Neuronal stem cell (in vitro differentiated cells): ENCODE results near the gene OCA2.

Experiments
- DNase-seq: peaks from one replicate; pipeline ENCODE4 v3.0.0-alpha.2; 2013; ENCODE audit warnings: low spot score
- H2AFZ ChIP-seq: one replicate; pipeline ENCODE4 v1.6.1; 2013; ENCODE audit warnings: mild to moderate bottlenecking, low read length, inconsistent platforms
- H2AK5ac ChIP-seq: 2 replicates; pipeline ENCODE4 v1.6.1; 2013; ENCODE audit warnings: low read depth, mild to moderate bottlenecking, inconsistent platforms, low read length, moderate library complexity, mixed read lengths
- H2BK120ac ChIP-seq: 2 replicates; pipeline ENCODE4 v1.6.1; 2013; ENCODE audit warnings: low read depth, mild to moderate bottlenecking, inconsistent platforms, low read length, moderate library complexity, mixed read lengths
- H2BK12ac ChIP-seq: one replicate; pipeline ENCODE4 v1.6.1; 2013; ENCODE audit warnings: low read length, inconsistent platforms
- H2BK15ac ChIP-seq: 2 replicates; pipeline ENCODE4 v1.6.1; 2013; ENCODE audit warnings: mild to moderate bottlenecking, low read length, inconsistent platforms, mixed read lengths
- H2BK5ac ChIP-seq: one replicate; pipeline ENCODE4 v1.6.1; 2013; ENCODE audit warnings: inconsistent platforms, mild to moderate bottlenecking, low read length, moderate library complexity
- H3K14ac ChIP-seq: one replicate; pipeline ENCODE4 v1.6.1; 2013; ENCODE audit warnings: low read length, inconsistent platforms
- H3K18ac ChIP-seq: 2 replicates; pipeline ENCODE4 v1.6.1; 2013; ENCODE audit warnings: low read length, inconsistent platforms
- H3K23ac ChIP-seq: 2 replicates; pipeline ENCODE4 v1.6.1; 2013; ENCODE audit warnings: low read depth, mild to moderate bottlenecking, mixed read lengths, low read length, inconsistent platforms; ENCODE audit not compliant: poor library complexity
- H3K27ac ChIP-seq: replicated peaks from 3 replicates; pipeline ENCODE4 v1.5.1; 2013; ENCODE audit warnings: low read length, inconsistent platforms
- H3K27me3 ChIP-seq, 3 experiments: 2 replicates each; pipeline ENCODE4 v1.6.1; 2013; ENCODE audit warnings: low read length in 3 of 3, mild to moderate bottlenecking in 2 of 3, inconsistent platforms in 1 of 3, low read depth in 1 of 3, mixed read lengths in 1 of 3, moderate library complexity in 1 of 3; ENCODE audit not compliant: control insufficient read depth in 3 of 3, insufficient read depth in 3 of 3
- H3K36me3 ChIP-seq, 2 donors: replicated peaks in 1 of 2; 2 replicates each; pipeline ENCODE4 v1.6.1; 2013; ENCODE audit warnings: low read length in 2 of 2; ENCODE audit not compliant: control insufficient read depth in 2 of 2, insufficient read depth in 2 of 2
- H3K4ac ChIP-seq: 2 replicates; pipeline ENCODE4 v1.6.1; 2013; ENCODE audit warnings: inconsistent platforms, mild to moderate bottlenecking, low read length, moderate library complexity
- H3K4me1 ChIP-seq, 2 donors: 1 replicate in 1 of 2; 2 replicates in 1 of 2; pipeline ENCODE4 v1.6.1; 2013; ENCODE audit warnings: low read length in 2 of 2, low read depth in 1 of 2; ENCODE audit not compliant: control insufficient read depth in 2 of 2, insufficient read depth in 1 of 2
- H3K4me2 ChIP-seq: one replicate; pipeline ENCODE4 v1.6.1; 2013; ENCODE audit warnings: mild to moderate bottlenecking, low read length, inconsistent platforms; ENCODE audit not compliant: insufficient read depth, poor library complexity, severe bottlenecking
- H3K4me3 ChIP-seq, 2 donors: 2 replicates each; pipeline ENCODE4 v1.5.1; 2013; ENCODE audit warnings: low read length in 2 of 2, mild to moderate bottlenecking in 2 of 2, inconsistent platforms in 1 of 2, moderate library complexity in 1 of 2
- H3K79me1 ChIP-seq: one replicate; pipeline ENCODE4 v1.6.1; 2013; ENCODE audit warnings: low read depth, mild to moderate bottlenecking, inconsistent platforms, low read length, moderate library complexity
- H3K9ac ChIP-seq: one replicate; pipeline ENCODE4 v1.6.1; 2013; ENCODE audit warnings: mild to moderate bottlenecking, low read depth, low read length, inconsistent platforms; ENCODE audit not compliant: poor library complexity
- H3K9me3 ChIP-seq, 2 donors: replicated peaks in 1 of 2; 2 replicates each; pipeline versions ENCODE3 to v1.6.1; 2013; ENCODE audit warnings: low read length in 2 of 2, mild to moderate bottlenecking in 2 of 2, inconsistent platforms in 1 of 2, low read depth in 1 of 2, mixed read lengths in 1 of 2, moderate library complexity in 1 of 2; ENCODE audit not compliant: control insufficient read depth in 2 of 2, insufficient read depth in 1 of 2
- H4K8ac ChIP-seq: one replicate; pipeline ENCODE4 v1.6.1; 2013; ENCODE audit warnings: low read depth, mild to moderate bottlenecking, inconsistent platforms, low read length, moderate library complexity
- H4K91ac ChIP-seq: one replicate; pipeline ENCODE4 v1.6.1; 2013; ENCODE audit warnings: low read length, low read depth, mild to moderate bottlenecking, inconsistent platforms; ENCODE audit not compliant: poor library complexity
- WGBS, 2 donors: extraction: QIAGEN DNeasy Blood & Tissue Kit; methylation state at CpG; one replicate each; pipeline ENCODE4 v1.1.7; 2013; ENCODE audit warnings: missing lambda C conversion rate in 2 of 2, mixed read lengths in 1 of 2; ENCODE audit not compliant: insufficient read length in 2 of 2, insufficient replicate concordance in 1 of 2; ENCODE audit errors: extremely low coverage in 2 of 2; 5-methylcytosine and 5-hydroxymethylcytosine counted together

The OCA2 gene

DNA sequence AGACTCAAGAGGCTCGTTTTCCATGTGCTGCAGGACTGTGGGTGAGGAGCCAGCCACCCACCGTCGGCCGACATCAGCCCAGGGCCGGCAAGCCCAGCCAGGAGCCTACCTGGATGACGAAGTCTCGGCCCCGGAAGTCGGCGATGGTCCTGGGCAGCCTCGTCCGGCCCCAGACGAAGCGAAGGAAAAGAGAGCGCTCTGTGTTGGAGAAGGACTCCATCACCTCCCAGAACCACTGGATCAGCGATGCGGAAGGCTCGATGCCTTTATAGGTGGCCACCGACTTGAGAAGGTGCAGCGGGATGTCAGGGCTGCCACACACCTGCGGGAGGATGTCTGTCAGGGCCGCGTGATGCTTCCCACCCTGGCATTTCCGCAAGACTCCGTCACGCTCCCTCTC is 13.8 kb upstream of the OCA2 start:
- H3K36me3 ChIP-seq: peaks cover 53 to 80% of the 10 kb centered on the region in 2 donors
- H2BK5ac ChIP-seq: no peak overlapping the region
- no peak overlapping the region for H3K23ac ChIP-seq
- no peak overlapping the region for H3K14ac ChIP-seq
- H3K9ac ChIP-seq: no peak overlapping the region
- no peak overlapping the region for H2BK15ac ChIP-seq
- H4K8ac ChIP-seq: no peak overlapping the region
- peaks cover 0 to 5% of the 10 kb centered on the region in 2 donors for H3K9me3 ChIP-seq
- no peak overlapping the region for H3K4ac ChIP-seq
- no peak overlapping the region for H3K27ac ChIP-seq
- WGBS, 2 donors: no CpG with 5 or more reads among the region's 26 CpGs
- no peak overlapping the region for H3K18ac ChIP-seq
- no peak overlapping the region for H4K91ac ChIP-seq
- no peaks in the 10 kb centered on the region for H3K27me3 ChIP-seq
- H2AK5ac ChIP-seq: no peak overlapping the region
- no peak overlapping the region for H2BK120ac ChIP-seq
- no peak overlapping the region for H3K4me3 ChIP-seq
- no peak overlapping the region for H2AFZ ChIP-seq
- no peak overlapping the region for H3K4me2 ChIP-seq
- H3K4me1 ChIP-seq: no peaks in the 10 kb centered on the region
- DNase-seq: no peak
- H2BK12ac ChIP-seq: no peak overlapping the region
- peaks cover 3% of the 10 kb centered on the region for H3K79me1 ChIP-seq

- no peak overlapping the region for H2BK5ac ChIP-seq
- H3K4me2 ChIP-seq: no peak overlapping the region
- peak overlapping the region; percentile 25 for H3K23ac ChIP-seq
- no peak for DNase-seq
- H2AFZ ChIP-seq: no peak overlapping the region
- H3K4me1 ChIP-seq: no peaks in the 10 kb centered on the region
- no peak overlapping the region for H2BK12ac ChIP-seq
- H3K4ac ChIP-seq: no peak overlapping the region
- peaks cover 3% of the 10 kb centered on the region for H3K79me1 ChIP-seq
- no peaks in the 10 kb centered on the region for H3K27me3 ChIP-seq
- no CpG with 5 or more reads among the region's 20 CpGs for WGBS, 2 donors
- H3K18ac ChIP-seq: no peak overlapping the region
- no peak overlapping the region for H2BK15ac ChIP-seq
- H4K8ac ChIP-seq: no peak overlapping the region
- no peak overlapping the region for H3K27ac ChIP-seq
- H3K9me3 ChIP-seq: peaks cover 0 to 5% of the 10 kb centered on the region in 2 donors
- H3K4me3 ChIP-seq: no peak overlapping the region
- no peak overlapping the region for H3K9ac ChIP-seq
- H3K36me3 ChIP-seq: peaks cover 48 to 73% of the 10 kb centered on the region in 2 donors
- H2AK5ac ChIP-seq: no peak overlapping the region
- H4K91ac ChIP-seq: no peak overlapping the region
- H2BK120ac ChIP-seq: no peak overlapping the region
- no peak overlapping the region for H3K14ac ChIP-seq
Measured at GRCh38 chr15:28112101-28112760, 13.1 kb upstream of the OCA2 start.

GRCh38 chr15:28111543-28111942 is 12.4 kb upstream of the OCA2 start:
- H2BK120ac ChIP-seq: no peak overlapping the region
- no peak overlapping the region for H2BK5ac ChIP-seq
- no peaks in the 10 kb centered on the region for H3K79me1 ChIP-seq
- H3K14ac ChIP-seq: no peak overlapping the region
- WGBS, 2 donors: no CpG with 5 or more reads among the region's 26 CpGs
- H2AK5ac ChIP-seq: no peak overlapping the region
- H4K8ac ChIP-seq: no peak overlapping the region
- H2AFZ ChIP-seq: no peak overlapping the region
- H3K18ac ChIP-seq: no peak overlapping the region
- peaks cover 42 to 66% of the 10 kb centered on the region in 2 donors for H3K36me3 ChIP-seq
- no peak overlapping the region for H3K9ac ChIP-seq
- no peak overlapping the region for H3K23ac ChIP-seq
- no peak for DNase-seq
- H3K4me2 ChIP-seq: no peak overlapping the region
- no peak overlapping the region for H4K91ac ChIP-seq
- no peak overlapping the region for H3K4ac ChIP-seq
- peaks cover 0 to 7% (median 3%) of the 10 kb centered on the region in 3 experiments for H3K27me3 ChIP-seq
- no peak overlapping the region for H2BK15ac ChIP-seq
- no peak overlapping the region for H3K27ac ChIP-seq
- no peak overlapping the region for H3K4me3 ChIP-seq
- no peak overlapping the region for H2BK12ac ChIP-seq
- H3K9me3 ChIP-seq: peaks cover 0 to 5% of the 10 kb centered on the region in 2 donors
- H3K4me1 ChIP-seq: no peaks in the 10 kb centered on the region

GRCh38 chr15:28110481-28110881 is 11.4 kb upstream of the OCA2 start:
- H4K91ac ChIP-seq: no peak overlapping the region
- H3K4me3 ChIP-seq: no peak overlapping the region
- H3K18ac ChIP-seq: no peak overlapping the region
- peaks cover 36 to 57% of the 10 kb centered on the region in 2 donors for H3K36me3 ChIP-seq
- H3K79me1 ChIP-seq: peaks cover 4% of the 10 kb centered on the region
- no peak overlapping the region for H2AFZ ChIP-seq
- H3K14ac ChIP-seq: no peak overlapping the region
- no peak overlapping the region for H2BK15ac ChIP-seq
- peaks cover 0 to 5% of the 10 kb centered on the region in 2 donors for H3K4me1 ChIP-seq
- H2AK5ac ChIP-seq: no peak overlapping the region
- H2BK120ac ChIP-seq: no peak overlapping the region
- no CpG with 5 or more reads among the region's 7 CpGs for WGBS, 2 donors
- H3K23ac ChIP-seq: no peak overlapping the region
- no peak overlapping the region for H3K4me2 ChIP-seq
- H3K4ac ChIP-seq: no peak overlapping the region
- peaks cover 0 to 17% (median 3%) of the 10 kb centered on the region in 3 experiments for H3K27me3 ChIP-seq
- DNase-seq: no peak
- H3K27ac ChIP-seq: no peak overlapping the region
- H4K8ac ChIP-seq: no peak overlapping the region
- peaks cover 0 to 9% of the 10 kb centered on the region in 2 donors for H3K9me3 ChIP-seq
- H2BK12ac ChIP-seq: no peak overlapping the region
- H2BK5ac ChIP-seq: no peak overlapping the region
- H3K9ac ChIP-seq: no peak overlapping the region
